Erythroblast (primary cell): ENCODE results near the gene ABHD15.

Source experiments
- DNase-seq, 2 experiments: peaks; one replicate each; lab custom pipeline; 2025; lab: John Stamatoyannopoulos, UW
- GATA1 ChIP-seq: IDR thresholded peaks from 2 replicates; pipeline ENCODE4 v1.6.1; 2011; ENCODE audit warnings: low read depth, mild to moderate bottlenecking, control low read depth, low read length, moderate library complexity
- POLR2A ChIP-seq: IDR thresholded peaks from 2 replicates; pipeline ENCODE4 v1.6.1; 2011; ENCODE audit warnings: mild to moderate bottlenecking, low read length

The ABHD15 gene

DNA sequence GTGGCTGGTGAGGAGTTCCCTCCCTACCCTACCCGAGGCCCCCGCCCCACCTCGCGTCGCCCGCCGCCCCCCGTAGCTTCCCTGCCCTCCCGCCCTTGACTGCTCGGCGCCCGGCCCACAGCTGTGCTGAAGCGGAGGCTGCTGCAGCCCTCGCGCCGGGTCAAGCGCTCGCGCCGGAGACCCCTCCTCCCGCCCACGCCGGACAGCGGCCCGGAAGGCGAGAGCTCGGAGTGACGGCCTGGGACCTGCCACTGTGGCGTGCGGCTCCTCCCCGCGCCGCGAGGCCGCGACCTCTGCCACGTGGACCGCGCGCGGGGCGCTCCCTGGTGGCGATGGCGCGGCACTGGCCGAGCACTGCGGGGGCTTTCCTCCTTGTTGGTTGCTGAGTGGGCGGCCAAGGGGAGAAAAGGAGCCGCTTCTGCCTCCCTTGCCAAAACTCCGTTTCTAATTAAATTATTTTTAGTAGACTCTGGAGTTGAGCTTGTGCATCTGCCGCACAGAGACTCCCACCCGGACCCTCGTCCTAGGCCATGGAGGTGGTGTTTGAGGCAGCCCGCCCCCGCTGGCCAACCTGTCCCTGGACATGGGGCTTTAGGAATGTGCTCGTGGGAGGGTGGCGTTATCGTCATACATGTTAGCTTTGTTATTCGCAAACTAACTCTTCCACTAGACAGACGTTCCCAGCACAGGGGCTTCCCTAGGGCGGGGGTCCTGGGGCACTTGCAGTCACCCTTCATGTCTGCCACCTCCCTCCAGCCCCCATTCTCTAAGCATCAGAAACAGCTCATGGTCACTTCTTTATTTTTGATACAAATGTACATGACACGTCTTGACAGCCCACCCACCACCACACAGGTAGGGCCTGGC is 6.1 kb upstream of the ABHD15 start:
- DNase-seq: peak; percentile 71 to 79
- TF ChIP-seq POLR2A (no peak), GATA1 (no peak)

- DNase-seq: no peak
- TF ChIP-seq GATA1: no peak
- no peak for TF ChIP-seq POLR2A
Measured at GRCh38 chr17:29571883-29572681, 5.2 kb upstream of the ABHD15 start.

- TF ChIP-seq GATA1: no peak
- TF ChIP-seq POLR2A: no peak
- DNase-seq: no peak
Measured at GRCh38 chr17:29571486-29571882, 4.6 kb upstream of the ABHD15 start.

- TF ChIP-seq POLR2A (no peak), GATA1 (no peak)
- DNase-seq: no peak
Measured at GRCh38 chr17:29570521-29570920, 3.7 kb upstream of the ABHD15 start.

- peak in 1 of 2 experiments; percentile 33 for DNase-seq
- TF ChIP-seq GATA1 (no peak), POLR2A (no peak)
Measured at GRCh38 chr17:29569245-29569950, 2.6 kb upstream of the ABHD15 start.

DNA sequence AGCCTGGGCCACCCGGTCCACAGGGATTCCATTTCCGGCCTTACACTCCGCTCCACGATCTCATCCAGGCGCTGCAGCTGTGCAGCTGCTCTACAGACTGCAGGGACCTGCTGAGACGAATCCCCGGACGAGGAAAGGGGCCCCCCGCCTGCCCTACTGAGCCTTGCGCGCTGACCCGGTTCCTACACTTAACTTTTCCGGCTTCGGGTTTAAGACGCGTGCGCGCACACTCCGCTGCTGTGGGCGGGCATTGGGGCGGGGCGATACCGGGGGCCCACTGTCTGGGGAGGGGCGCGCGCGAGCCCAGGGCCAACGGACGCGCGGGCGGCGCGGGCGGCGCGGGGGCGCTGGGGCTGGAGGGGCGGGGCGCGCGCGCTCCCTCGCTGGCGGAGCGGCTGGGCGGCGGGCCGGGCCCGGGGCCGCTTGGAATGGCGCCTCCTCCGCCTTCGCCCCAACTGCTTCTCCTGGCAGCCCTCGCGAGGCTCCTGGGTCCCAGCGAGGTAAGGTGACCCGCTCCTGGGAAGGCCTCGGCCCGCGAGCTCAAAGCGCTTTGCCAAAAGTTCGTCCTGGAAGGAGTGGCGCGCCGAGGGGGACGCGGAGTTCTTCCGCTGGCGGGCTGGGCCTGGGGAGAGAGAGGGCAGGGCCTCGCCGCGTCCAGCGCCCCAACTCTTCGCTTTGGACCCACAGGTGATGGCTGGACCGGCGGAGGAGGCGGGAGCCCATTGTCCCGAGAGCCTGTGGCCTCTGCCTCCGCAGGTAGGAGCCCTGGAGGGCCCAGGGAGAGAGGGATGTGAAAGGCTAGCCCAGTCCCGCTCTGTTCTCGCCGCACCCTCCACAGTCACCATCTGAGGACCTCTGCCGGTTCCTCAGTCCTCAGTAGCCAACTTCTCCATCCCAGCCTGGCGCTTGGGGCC is 1.8 kb upstream of the ABHD15 start, which contains the start of gene TP53I13:
TSS of gene TP53I13 (plus strand) at position 371 of the 914 bp plus-strand sequence. CDS start at position 429, 58 bp downstream.
- peak; percentile 85 to 86 for DNase-seq
- TF ChIP-seq POLR2A (peak; percentile 21), GATA1 (no peak)

- TF ChIP-seq GATA1 (no peak), POLR2A (no peak)
- DNase-seq: peak; percentile 71 to 74
Measured at GRCh38 chr17:29567554-29568330, 905 bp upstream of the ABHD15 start.

DNA sequence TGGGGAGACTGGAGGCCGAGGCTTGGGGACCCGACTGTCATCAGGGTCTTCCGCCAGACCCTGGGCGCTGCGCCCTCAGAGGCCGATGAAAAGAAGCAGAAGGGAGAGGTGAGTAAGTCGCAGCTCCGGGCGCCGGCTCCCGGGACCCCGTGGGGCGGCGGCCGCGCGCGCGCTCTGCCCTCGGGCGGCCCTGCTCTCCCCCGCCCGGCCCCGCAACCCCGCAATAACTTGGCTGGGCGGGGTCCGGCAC is 392 bp upstream of the ABHD15 start:
- no peak for TF ChIP-seq GATA1
- TF ChIP-seq POLR2A: no peak
- DNase-seq: peak; percentile 50 to 59

GRCh38 chr17:29565643-29566472 is 979 bp downstream of the ABHD15 start:
- TF ChIP-seq GATA1 (no peak), POLR2A (no peak)
- DNase-seq: peak; percentile 46 to 52

GRCh38 chr17:29563816-29564215 is 3.0 kb downstream of the ABHD15 start:
- no peak for DNase-seq
- TF ChIP-seq GATA1 (no peak), POLR2A (no peak)

DNA sequence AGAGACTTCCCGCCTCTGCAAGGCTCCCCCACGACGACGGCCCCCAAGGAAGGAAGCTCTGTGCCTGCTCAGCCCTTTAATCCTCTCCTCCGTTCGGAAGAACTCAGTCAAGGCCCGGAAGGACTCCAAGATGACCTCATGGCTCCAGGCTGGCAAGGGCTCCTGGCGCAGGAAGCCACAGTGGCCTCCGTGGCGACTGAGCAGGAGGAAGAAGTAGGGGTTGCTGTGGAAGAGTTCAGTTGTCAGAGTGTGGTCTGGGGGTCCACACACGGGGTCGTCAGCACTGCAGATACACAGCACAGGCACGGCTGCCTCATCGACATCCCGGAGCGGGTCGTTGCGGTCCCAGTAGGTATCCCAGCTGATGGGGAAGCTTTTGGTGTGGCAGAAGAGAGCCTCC is 4.2 kb downstream of the ABHD15 start:
- TF ChIP-seq POLR2A (no peak), GATA1 (no peak)
- no peak for DNase-seq
